Omental fat pad (tissue), 4 donors: ENCODE data around the gene MEIOB. TPM values are rescaled to one million over a fixed set of nuclear protein-coding genes. Genes with fewer than 3 reads are reported as not detected.
"Not testable (repeated sequence)": the region's sequence is repeated elsewhere in the genome, so short reads cannot be mapped to it uniquely, and the experiment has no call there.

ENCODE experiments used
- ATAC-seq: fragments of 150-250 bp; one replicate; pipeline ENCODE4 v1.9.1; 2016; ENCODE audit warnings: mild to moderate bottlenecking, moderate library complexity; ENCODE audit not compliant: low FRiP score
- DNase-seq: peaks from one replicate; pipeline ENCODE4 v3.0.0-alpha.2; 2019; ENCODE audit warnings: low spot score
- CTCF ChIP-seq, 3 donors: fragments of 450-650 bp; IDR thresholded peaks; one replicate each; pipeline ENCODE4 v1.5.1; 2016 to 2017; ENCODE audit warnings: antibody characterized with exemption in 3 of 3, mild to moderate bottlenecking in 3 of 3, moderate library complexity in 2 of 3
- total RNA-seq, 4 donors: library from RNA; depleted of rRNA; stranded (reverse); fragments of >200 nt; gene quantifications; one replicate each; pipeline ENCODE4 v1.1.0, GENCODE V29; 2016

MEIOB gene
- total RNA-seq = 1 to 10 TPM in 1 of 4 donors, not detected in 3; 1.7 TPM

- ATAC-seq (peak; percentile 90), DNase-seq (peak; percentile 30)
- no peak for TF ChIP-seq CTCF (IDR thresholded peaks at IDR 0.05)
Measured at GRCh38 chr16:1871974-1872635, at the start of gene MEIOB. Gene MEIOB, minus strand, starts transcription at chr16:1872164. Its CDS starts 3,989 bp downstream, at chr16:1868175.

- ATAC-seq (no peak), DNase-seq (no peak)
Measured at GRCh38 chr16:1920727-1921171, 48.8 kb upstream of the MEIOB start.

GRCh38 chr16:1920122-1920521, 48.2 kb upstream of the MEIOB start:
- ATAC-seq, DNase-seq: not testable (repeated sequence)

More at GRCh38 chr16:1920727-1921171, 48.8 kb upstream of the MEIOB start:
- no peak for TF ChIP-seq CTCF (IDR thresholded peaks at IDR 0.05)

- no peak for ATAC-seq
- no peak for TF ChIP-seq CTCF (IDR thresholded peaks at IDR 0.05)
- no peak for DNase-seq
Measured at GRCh38 chr16:1919327-1919998, 47.5 kb upstream of the MEIOB start.

- DNase-seq = no peak
- TF ChIP-seq CTCF (IDR thresholded peaks at IDR 0.05) = no peak
- no peak for ATAC-seq
Measured at GRCh38 chr16:1918351-1919326, 46.7 kb upstream of the MEIOB start, which contains the start of gene HS3ST6. Gene HS3ST6, minus strand, starts transcription at chr16:1918415. Its CDS starts 92 bp downstream, at chr16:1918323.

GRCh38 chr16:1917665-1918350, 45.8 kb upstream of the MEIOB start:
- no peak for DNase-seq
- ATAC-seq = no peak
- TF ChIP-seq CTCF (IDR thresholded peaks at IDR 0.05) = no peak
